ENCODE results near the gene TMBIM6.

GRCh38 chr12:49792976-49793580, 51.7 kb downstream of the TMBIM6 start:
- TF ChIP-seq CTCF (IDR thresholded peaks at IDR 0.05) (no peak), POLR2A (IDR thresholded peaks at IDR 0.05) (no peak)
